Raji (cell line): ENCODE data around the gene DNAJC28.
A peak's percentile ranks its signal among the peaks of the same experiment; 100 is the strongest.

Experiments used
- POLR2A ChIP-seq: IDR thresholded peaks from 2 replicates; pipeline ENCODE4 v1.6.1; 2011; ENCODE audit warnings: low read depth, low read length, control low read depth; ENCODE audit not compliant: insufficient read depth

DNAJC28 gene

GRCh38 chr21:33491373-33492102 is at the start of gene DNAJC28:
DNAJC28 (minus strand) TSS chr21:33491716; CDS start chr21:33489393, 2,323 bp downstream.
- peak; percentile 82 for TF ChIP-seq POLR2A

DNA sequence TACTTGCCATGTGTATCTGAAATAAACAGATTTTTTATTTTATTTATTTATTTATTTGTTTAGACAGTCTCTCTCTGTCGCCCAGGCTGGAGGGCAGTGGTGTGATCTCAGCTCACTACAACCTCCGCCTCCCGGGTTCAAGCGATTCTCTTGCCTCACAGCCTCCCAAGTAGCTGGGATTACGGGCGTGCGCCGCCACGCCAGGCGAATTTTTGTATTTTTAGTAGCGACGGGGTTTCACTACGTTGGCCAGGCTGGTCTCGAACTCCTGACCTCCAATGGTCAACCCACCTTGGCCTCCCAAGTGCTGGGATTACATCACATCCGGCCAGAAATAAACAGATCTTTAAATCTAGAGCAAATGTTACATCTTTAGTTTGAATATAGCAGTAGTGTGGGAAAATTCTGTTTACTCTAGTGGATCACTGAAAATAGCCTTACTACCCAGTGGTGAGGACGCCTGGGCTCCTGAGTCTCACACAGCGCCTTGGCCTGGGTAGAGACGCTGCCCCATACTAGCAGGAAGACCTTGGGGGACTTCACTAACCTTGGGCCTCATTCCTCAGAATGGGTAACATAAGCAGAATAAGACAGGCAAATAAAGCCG is 49.7 kb upstream of the DNAJC28 start:
- no peak for TF ChIP-seq POLR2A

DNA sequence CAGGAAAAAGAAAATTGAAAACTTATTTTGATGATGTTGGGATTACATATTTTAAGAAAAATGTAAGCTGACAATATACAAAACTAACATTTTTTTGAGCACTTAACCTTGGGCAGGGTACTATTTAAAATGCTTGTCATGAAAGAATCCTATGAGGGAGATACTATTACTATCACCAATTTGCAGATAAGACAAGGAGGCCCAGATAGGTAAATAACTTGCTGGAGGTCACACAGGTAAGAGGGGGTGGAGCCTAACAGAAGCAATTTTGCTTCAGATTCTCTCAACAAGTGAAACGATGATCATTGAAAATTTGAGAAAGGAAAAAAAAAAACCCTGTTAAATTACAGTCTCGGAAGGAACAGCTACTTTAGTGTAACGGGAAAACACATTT is 49.2 kb upstream of the DNAJC28 start:
- TF ChIP-seq POLR2A = no peak

- TF ChIP-seq POLR2A = no peak
Measured at GRCh38 chr21:33539616-33540015, 48.1 kb upstream of the DNAJC28 start.

DNA sequence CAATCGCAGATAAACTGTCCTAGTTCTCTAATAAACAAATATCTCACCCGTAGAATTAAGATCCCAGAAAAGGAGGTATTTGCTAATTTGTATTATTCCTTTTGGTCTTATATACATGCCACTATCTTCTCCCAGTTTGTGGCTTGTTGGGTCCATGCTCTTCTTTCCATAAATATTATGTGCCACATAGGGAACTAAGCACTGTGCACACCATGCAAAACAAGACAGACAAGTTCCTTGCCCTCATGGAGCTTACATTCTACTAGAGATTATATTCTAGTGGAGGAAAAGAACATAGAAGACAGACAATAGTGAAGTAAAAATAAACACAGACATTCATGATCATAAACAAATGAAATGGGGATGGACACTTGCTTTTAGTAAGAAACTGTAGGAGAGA is 45.7 kb upstream of the DNAJC28 start:
- no peak for TF ChIP-seq POLR2A

DNA sequence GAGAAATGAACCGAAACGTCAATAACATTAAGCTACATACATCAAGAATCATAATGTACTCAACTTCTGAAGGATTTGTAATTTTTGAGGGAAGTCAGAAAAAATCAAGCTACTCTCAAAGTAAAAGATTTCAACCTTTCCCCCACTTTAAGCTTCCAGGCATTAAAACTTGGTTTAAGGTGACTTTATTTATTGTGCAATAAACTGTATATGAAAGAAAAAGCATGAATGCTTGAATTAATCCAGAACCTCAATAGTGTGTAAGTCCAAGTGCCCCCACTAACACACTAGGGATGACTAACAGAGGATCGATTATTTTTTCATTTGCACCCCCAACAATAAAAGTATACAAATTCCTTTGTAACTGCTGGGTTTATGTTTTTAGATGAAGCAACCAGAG is 39.5 kb upstream of the DNAJC28 start:
- TF ChIP-seq POLR2A = no peak

DNA sequence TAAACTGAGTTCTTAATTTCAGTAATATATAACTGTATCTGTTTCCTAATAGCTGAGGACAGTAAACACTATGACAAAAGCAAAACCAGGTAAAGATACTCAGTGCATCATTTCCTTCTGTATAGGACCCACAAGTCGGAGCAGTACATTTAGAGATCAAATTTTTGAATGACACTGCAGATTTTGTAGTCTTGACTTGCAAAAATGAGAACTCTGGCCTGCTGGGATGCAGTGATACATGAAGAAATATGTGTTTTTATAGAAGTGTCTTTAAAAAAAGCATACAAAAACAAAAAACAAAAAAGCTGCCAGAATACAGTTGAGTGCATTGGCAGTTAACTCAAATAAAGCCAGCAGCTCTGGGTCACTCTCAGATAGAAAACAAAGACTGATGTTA is 31.4 kb upstream of the DNAJC28 start:
- TF ChIP-seq POLR2A = no peak

GRCh38 chr21:33522297-33522952 is 30.9 kb upstream of the DNAJC28 start:
- no peak for TF ChIP-seq POLR2A

- no peak for TF ChIP-seq POLR2A
Measured at GRCh38 chr21:33518899-33519298, 27.4 kb upstream of the DNAJC28 start.

DNA sequence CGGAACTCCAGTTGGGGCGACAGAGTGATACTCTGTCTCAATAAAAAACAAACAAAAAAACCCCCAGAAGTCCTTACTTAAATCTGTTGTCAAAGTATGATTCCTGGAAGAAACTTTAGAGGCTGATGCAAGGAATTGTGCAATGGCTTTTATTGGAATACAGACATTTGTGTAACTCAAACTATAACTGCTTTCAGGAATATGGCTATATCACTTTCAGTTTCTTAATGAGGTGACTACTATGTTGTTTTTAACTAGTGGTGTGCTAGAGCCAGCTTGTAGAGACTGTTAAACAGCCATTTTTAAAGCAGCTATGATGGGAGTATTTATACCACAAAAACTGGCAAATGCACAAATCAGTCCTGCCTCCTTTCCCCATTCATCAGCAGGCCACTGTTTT is 22.7 kb upstream of the DNAJC28 start:
- no peak for TF ChIP-seq POLR2A

DNA sequence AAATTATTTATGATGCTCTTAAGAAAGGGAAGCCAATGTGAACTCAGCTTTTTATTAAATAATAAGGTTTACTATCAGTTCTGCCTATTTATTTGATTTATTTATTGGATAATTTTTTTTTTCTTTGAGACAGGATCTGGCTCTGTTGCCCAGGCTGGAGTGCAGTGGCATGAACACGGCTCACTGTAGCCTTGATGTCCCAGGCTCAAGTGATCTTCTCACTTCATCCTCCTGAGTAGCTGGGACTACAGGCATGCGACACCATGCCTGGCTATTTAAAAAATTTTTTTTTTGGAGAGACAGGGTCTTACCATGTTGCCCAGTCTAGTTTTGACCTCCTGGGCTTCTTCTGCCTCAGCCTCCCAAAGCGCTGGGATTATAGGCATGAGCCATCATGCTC is 21.0 kb upstream of the DNAJC28 start:
- TF ChIP-seq POLR2A = no peak

- TF ChIP-seq POLR2A = no peak
Measured at GRCh38 chr21:33511639-33512038, 20.1 kb upstream of the DNAJC28 start.

GRCh38 chr21:33510826-33511225 is 19.3 kb upstream of the DNAJC28 start:
- TF ChIP-seq POLR2A = no peak

DNA sequence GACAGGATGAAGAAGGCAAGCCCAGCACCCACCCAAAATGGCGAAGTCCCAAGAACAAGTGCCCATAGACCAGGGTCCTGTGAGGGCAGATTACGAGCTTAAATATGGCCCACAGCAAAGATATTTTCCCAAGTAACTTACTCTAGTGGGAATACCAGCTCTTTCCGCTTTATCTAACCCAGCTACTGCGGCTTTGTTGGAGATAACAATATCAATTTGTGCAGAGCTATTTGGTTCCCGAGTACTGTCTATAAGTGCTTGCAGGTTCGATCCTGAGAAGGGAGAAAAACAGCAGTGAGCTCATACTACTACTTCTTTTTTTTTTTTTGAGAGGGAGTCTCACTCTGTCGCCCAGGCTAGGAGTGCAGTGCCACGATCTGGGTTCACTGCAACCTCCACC is 14.3 kb upstream of the DNAJC28 start:
- no peak for TF ChIP-seq POLR2A

GRCh38 chr21:33496345-33496744 is 4.8 kb upstream of the DNAJC28 start:
- TF ChIP-seq POLR2A = no peak

DNA sequence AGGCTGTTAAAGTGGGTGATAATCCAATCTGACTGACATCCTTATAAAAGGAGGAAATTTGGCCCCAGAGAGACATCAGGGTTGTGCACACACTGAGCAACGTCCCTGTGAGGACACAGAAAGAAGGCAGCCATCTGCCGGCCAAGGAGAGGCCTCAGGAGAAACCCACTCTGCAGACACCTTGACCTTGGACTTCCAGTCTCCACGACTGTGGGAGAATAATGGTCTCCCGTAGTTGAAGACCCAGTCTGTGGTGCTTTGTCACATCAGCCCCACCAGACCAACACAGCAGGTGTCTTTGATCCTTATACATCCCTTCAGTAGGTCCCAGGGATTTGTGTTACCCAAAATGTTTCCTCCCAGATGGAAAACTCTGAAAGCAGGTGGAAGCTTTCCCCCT is 4.2 kb upstream of the DNAJC28 start:
- no peak for TF ChIP-seq POLR2A
